Esophagus (tissue), 2 donors: ENCODE results near the gene ALPG. TPM values are rescaled to one million over a fixed set of nuclear protein-coding genes. Genes with fewer than 3 reads are reported as not detected.
"Not testable (repeated sequence)": the region's sequence is repeated elsewhere in the genome, so short reads cannot be mapped to it uniquely, and the experiment has no call there.

Source experiments
- H3K27ac ChIP-seq, 2 donors: one replicate each; pipeline ENCODE4 v1.5.1; 2013; ENCODE audit warnings: low read depth in 2 of 2, mild to moderate bottlenecking in 2 of 2, inconsistent platforms in 1 of 2, low read length in 1 of 2, moderate library complexity in 1 of 2
- H3K27me3 ChIP-seq, 2 donors: one replicate each; pipeline ENCODE4 v1.6.1; 2013; ENCODE audit warnings: low read length in 2 of 2, control low read depth in 1 of 2, mild to moderate bottlenecking in 1 of 2; ENCODE audit not compliant: insufficient read depth in 2 of 2, control insufficient read depth in 1 of 2
- H3K36me3 ChIP-seq, 2 donors: one replicate each; pipeline ENCODE4 v1.6.1; 2013; ENCODE audit warnings: low read length in 1 of 2; ENCODE audit not compliant: control insufficient read depth in 2 of 2, insufficient read depth in 2 of 2
- H3K4me1 ChIP-seq, 2 donors: one replicate each; pipeline ENCODE4 v1.6.1; 2013; ENCODE audit warnings: low read length in 1 of 2; ENCODE audit not compliant: control insufficient read depth in 2 of 2, insufficient read depth in 2 of 2
- H3K4me3 ChIP-seq, 2 donors: one replicate each; pipeline ENCODE4 v1.5.1; 2013; ENCODE audit warnings: low read length in 2 of 2, mild to moderate bottlenecking in 2 of 2, low read depth in 1 of 2, moderate library complexity in 1 of 2
- H3K9me3 ChIP-seq, 2 donors: one replicate each; pipeline ENCODE4 v1.6.1; 2013; ENCODE audit warnings: mild to moderate bottlenecking in 2 of 2, low read depth in 1 of 2, low read length in 1 of 2, moderate library complexity in 1 of 2; ENCODE audit not compliant: control insufficient read depth in 2 of 2, insufficient read depth in 1 of 2
- WGBS, 2 donors: extraction: QIAGEN DNeasy Blood & Tissue Kit; methylation state at CpG; one replicate each; pipeline ENCODE4 v1.1.7; 2013; 5-methylcytosine and 5-hydroxymethylcytosine counted together
- polyA plus RNA-seq, 2 donors: library from polyadenylated mRNA; stranded (reverse); fragments of 200-250 nt; gene quantifications; one replicate each; pipeline ENCODE4 v1.2.3, GENCODE V29; 2013
- donor health status: healthy with polysubstance abuse.
- donor health status: Bipolar disorder and iron deficiency.

The ALPG gene
- polyA plus RNA-seq, 2 donors: not detected

DNA sequence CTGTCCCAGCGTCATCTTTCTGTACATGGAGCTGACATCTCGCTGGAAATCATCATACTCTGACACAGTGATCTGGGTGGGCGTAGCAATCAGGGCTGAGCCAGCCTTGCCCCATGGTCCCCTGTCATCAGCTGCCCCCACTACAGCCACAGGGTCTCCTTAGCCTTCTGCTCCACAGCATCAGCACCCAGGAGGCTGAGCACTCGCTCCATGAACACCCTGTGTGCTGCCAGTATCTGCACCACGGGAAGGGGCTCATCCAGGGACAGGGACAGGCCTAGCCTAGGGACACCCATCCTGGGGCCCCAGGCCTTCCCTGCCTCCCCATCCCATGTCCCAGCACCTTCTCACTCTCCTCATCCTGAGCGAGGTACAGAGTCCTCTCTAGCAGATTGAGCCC, 11.4 kb downstream of the ALPG start:
- Histone ChIP-seq H3K27me3 (peaks cover 7 to 18% of the 10 kb centered on the region in 2 donors), H3K9me3 (peaks cover 0 to 4% of the 10 kb centered on the region in 2 donors), H3K36me3 (no peaks in the 10 kb centered on the region), H3K4me3 (no peak overlapping the region), H3K4me1 (peaks cover 15 to 22% of the 10 kb centered on the region in 2 donors), H3K27ac (no peak overlapping the region)
- WGBS, 2 donors: 67 to 79% methylated on average over 6 of the region's 6 CpGs

DNA sequence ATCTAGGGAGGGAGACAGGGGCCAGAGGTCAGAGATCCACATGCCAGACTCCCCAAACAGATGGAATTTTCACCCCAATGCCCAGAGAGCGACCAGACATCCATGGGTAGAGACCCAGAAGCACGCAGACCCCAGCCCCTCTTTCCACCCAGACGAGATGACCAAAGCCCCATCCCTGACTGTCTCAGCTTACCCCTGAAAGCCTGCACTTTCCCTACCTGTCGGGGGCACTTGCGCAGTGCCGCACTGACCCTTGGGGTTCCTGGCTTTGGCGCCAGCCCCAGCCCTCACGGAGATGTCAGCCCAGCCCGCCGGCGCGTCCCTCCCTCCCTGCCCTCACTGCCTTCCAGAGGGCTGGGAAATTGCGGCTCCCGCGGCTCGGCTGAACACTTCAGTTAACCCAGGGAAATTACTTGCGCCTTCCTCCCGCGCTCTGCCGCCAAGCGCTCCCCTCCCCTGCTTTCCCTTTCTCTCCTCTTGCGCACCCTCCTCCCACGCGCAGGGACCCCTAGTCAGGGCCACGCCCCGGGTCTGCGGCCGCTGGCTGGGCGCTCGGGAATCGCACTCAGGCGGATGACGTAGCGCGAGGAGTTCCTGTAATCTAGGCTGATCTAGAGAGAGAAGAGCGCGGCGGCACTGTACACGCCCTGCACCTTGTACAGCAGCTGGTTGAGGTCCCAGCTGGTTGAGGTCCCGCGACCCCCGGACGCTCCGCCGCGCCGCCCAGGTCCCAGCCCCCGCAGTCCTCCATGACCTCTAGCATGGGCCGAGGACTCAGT, 12.0 kb downstream of the ALPG start:
- H3K36me3 ChIP-seq: no peaks in the 10 kb centered on the region
- peak overlapping the region; percentile 9 to 37 for H3K4me3 ChIP-seq
- H3K27me3 ChIP-seq: peaks cover 7 to 18% of the 10 kb centered on the region in 2 donors
- H3K9me3 ChIP-seq: peaks cover 0 to 4% of the 10 kb centered on the region in 2 donors
- H3K27ac ChIP-seq: no peak overlapping the region
- peaks cover 15 to 22% of the 10 kb centered on the region in 2 donors for H3K4me1 ChIP-seq
- WGBS, 2 donors: 1 to 2% methylated on average over 47 to 49 of the region's 49 CpGs

DNA sequence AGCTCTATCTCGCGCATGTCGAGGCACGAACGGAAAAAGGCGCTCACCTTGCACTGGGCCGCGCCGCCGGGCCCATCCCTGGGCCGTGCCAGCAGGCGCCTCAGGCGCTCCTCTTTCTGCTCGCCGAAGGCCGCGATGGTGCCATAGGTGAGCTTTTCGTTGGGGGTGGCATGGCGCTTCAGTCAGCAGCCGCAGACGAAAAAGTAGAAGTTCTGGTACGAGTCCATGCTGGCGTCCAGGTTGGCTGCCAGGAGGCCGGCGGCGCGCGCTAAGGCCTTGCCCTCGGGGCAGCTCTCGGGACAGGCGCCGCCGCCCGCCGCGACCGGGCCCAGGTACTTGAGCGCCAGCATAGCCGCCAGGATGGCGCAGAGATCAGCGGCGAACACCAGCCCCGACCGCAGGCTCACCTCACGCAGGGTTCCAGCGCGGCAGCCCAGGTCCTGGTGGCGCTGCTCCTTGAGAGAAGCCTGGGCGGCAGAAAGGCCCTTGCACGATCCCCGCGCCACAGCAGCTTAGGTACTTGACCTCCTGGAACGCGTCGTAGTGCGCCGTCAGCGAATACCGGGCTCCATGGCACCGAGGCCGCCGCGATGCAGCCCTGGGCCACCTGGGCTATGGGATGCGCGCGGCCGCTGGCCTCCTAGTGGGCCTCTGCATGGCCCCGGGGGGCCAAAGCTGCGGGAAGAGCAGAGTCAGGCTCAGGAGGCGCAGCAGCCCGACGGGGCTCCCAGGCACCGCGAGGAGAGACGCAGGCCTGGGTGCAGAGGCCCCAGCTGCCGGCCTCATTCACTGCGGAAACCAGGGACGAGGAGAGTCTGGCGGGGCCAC, 12.8 kb downstream of the ALPG start:
- Histone ChIP-seq H3K4me3 (peak overlapping the region in 1 of 2 donors; percentile 37), H3K36me3 (no peaks in the 10 kb centered on the region), H3K4me1 (peaks cover 15 to 22% of the 10 kb centered on the region in 2 donors), H3K27ac (no peak overlapping the region), H3K27me3 (peaks cover 7 to 18% of the 10 kb centered on the region in 2 donors), H3K9me3 (peaks cover 0 to 4% of the 10 kb centered on the region in 2 donors)
- 4 to 7% methylated on average over 78 to 79 of the region's 79 CpGs for WGBS, 2 donors

DNA sequence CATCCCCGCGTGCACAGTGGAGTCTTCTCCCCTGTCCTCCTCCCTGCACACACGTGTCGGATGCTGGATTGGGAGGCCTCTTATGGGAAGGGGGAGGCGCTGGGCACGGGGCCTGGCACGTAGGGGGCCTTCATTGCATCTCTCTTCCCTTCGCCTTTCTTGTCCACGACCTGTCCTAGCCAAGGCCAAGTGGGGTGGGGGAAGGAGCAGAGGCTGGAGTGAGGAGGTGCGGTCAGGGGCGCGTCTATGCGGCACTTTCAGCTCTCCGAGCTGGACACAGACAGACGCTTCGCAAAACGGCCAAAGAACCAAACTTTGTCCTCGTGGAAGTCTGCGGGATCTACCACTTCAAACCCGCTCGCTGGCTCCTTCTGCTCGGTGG, 13.4 kb downstream of the ALPG start:
- WGBS, 2 donors: 10 to 11% methylated on average over 22 of the region's 22 CpGs

DNA sequence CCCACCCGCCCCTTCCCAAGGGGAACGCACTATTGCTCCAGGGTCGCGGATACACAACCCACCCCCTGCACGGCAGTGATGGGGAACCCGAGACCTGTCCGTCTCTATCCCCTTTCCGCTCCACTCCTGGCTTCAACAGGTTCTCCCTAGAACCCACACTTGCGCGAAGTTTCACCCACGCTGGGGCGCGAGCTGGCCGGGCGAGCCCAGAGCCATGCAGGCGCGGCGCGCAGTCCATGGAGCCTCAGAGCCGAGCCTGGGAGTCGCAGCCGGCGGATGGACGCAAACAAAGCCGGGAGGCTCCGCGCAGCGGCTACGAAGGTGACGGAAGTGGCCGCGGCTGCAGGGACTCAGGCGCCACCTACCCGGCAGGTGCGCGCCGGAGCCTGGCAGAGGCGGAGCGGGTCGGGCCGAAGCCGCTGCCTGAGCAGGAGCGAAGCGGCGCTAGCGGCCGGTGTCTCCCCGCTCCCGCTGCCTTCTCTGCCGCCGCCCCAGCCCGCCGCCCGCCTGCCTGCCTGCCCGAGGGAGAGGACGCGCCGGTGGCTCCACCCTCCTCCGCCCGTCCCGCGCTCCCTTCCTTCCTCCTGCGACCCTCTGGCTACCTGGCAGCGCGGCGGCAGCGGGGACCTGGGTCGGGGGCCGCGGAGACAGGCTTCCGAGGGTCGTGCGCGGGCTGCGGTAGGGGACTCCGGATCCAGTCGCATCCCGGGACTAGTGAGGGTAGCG, 14.0 kb downstream of the ALPG start:
- peak overlapping the region; percentile 3 to 28 for H3K4me3 ChIP-seq
- WGBS, 2 donors: 1 to 2% methylated on average over 57 to 79 of the region's 79 CpGs

More for the DNA sequence above, 13.4 kb downstream of the ALPG start:
- Histone ChIP-seq H3K4me1 (peaks cover 15 to 22% of the 10 kb centered on the region in 2 donors), H3K9me3 (peaks cover 0 to 4% of the 10 kb centered on the region in 2 donors), H3K27ac (no peak overlapping the region), H3K27me3 (peaks cover 7 to 18% of the 10 kb centered on the region in 2 donors), H3K36me3 (no peaks in the 10 kb centered on the region), H3K4me3 (no peak overlapping the region)

DNA sequence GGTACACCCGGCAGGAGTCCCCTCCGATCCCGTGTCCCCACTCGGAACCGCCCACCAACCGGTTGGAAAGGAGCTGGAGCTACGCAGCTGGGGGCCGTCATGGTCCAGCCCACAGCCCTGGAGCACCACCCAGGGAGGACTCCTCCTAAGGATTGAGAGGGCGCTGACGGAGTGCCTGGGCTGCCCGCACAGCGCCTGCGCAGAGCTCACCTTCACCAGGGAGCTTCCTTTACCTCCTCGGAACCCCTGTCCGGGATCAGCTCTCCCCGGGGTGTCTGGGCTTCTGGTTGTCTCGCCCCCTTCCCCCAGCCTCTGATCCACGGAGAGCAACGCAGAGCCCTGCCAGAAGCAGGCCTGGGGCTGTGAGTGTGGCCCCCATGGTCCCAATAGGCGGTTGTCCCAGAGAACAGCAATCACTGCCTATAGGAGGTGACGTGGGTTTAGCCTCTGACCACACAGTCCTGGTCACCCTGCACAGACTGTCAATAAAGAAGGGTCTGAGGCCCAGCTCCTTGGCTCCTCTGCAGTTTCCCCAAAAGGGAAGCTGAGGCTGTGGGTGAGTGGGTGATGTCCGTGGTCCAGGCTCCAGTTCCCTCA, 14.6 kb downstream of the ALPG start:
- H3K4me1 ChIP-seq: peaks cover 15 to 22% of the 10 kb centered on the region in 2 donors
- H3K36me3 ChIP-seq: no peaks in the 10 kb centered on the region
- peaks cover 0 to 4% of the 10 kb centered on the region in 2 donors for H3K9me3 ChIP-seq
- 24 to 25% methylated on average over 22 of the region's 22 CpGs for WGBS, 2 donors
- peak overlapping the region; percentile 3 to 28 for H3K4me3 ChIP-seq
- H3K27ac ChIP-seq: no peak overlapping the region
- H3K27me3 ChIP-seq: peaks cover 7 to 18% of the 10 kb centered on the region in 2 donors

More for the DNA sequence above, 14.0 kb downstream of the ALPG start:
- Histone ChIP-seq H3K36me3 (no peaks in the 10 kb centered on the region), H3K27ac (no peak overlapping the region), H3K9me3 (peaks cover 0 to 4% of the 10 kb centered on the region in 2 donors), H3K27me3 (peaks cover 7 to 18% of the 10 kb centered on the region in 2 donors), H3K4me1 (peaks cover 15 to 22% of the 10 kb centered on the region in 2 donors)

DNA sequence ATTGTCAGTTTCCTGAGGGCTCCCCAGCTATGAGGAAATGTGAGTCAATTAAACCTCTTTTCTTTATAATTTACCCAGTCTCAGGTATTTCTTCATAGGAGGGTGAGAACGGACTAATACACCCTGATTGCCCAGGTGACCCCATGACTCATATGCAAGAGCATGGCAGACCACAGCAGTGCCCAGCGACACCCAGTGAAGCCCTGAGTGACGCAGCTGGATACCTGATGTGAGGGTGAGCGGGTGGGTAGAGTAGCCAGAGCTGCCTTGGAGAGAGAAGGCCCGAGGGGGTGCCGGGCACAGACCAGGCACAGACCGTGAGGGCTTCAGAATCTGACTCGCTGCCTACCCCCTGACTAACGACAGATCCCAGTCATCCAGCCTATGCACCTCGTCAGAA, 15.4 kb downstream of the ALPG start:
- Histone ChIP-seq H3K27me3 (peaks cover 7 to 18% of the 10 kb centered on the region in 2 donors), H3K27ac (no peak overlapping the region), H3K4me3 (no peak overlapping the region), H3K36me3 (no peaks in the 10 kb centered on the region), H3K9me3 (peaks cover 0 to 4% of the 10 kb centered on the region in 2 donors), H3K4me1 (peaks cover 15 to 22% of the 10 kb centered on the region in 2 donors)
- 90 to 93% methylated on average over 10 of the region's 10 CpGs for WGBS, 2 donors

DNA sequence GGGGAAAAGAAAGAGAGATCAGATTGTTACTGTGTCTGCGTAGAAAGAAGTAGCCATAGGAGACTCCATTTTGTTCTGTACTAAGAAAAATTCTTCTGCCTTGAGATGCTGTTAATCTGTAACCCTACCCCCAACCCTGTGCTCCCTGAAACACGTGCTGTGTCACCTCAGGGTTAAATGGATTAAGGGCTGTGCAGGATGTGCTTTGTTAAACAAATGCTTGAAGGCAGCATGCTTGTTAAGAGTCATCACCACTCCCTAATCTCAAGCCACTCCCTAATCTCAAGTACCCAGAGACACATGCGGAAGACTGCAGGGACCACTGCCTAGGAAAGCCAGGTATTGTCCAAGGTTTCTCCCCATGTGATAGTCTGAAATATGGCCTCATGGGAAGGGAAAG, 16.4 kb downstream of the ALPG start:
- H3K4me1 ChIP-seq: peaks cover 15 to 22% of the 10 kb centered on the region in 2 donors
- H3K4me3 ChIP-seq, H3K9me3 ChIP-seq, H3K27ac ChIP-seq, H3K36me3 ChIP-seq: not testable (repeated sequence)
- WGBS, 2 donors: 42 to 47% methylated on average over 3 of the region's 3 CpGs
- H3K27me3 ChIP-seq: peaks cover 9 to 18% of the 10 kb centered on the region in 2 donors

DNA sequence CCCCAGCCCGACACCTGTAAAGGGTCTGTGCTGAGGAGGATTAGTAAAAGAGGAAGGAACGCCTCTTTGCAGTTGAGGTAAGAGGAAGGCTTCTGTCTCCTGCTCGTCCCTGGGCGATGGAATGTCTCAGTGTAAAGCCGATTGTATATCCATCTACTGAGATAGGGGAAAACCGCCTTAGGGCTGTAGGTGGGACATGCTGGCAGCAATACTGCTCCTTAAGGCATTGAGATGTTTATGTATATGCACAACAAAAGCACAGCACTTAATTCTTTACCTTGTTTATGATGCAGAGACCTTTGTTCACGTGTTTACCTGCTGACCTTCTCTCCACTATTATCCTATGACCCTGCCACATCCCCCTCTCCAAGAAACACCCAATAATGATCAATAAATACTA, 16.8 kb downstream of the ALPG start:
- H3K4me3 ChIP-seq, H3K27ac ChIP-seq, H3K9me3 ChIP-seq, H3K36me3 ChIP-seq: not testable (repeated sequence)
- Histone ChIP-seq H3K4me1 (peaks cover 15 to 22% of the 10 kb centered on the region in 2 donors), H3K27me3 (peaks cover 9 to 18% of the 10 kb centered on the region in 2 donors)
- WGBS, 2 donors: 39 to 41% methylated on average over 6 to 7 of the region's 7 CpGs
